Mesenchymal stem cell (in vitro differentiated cells and primary cell): Measurements from ENCODE around the gene RPA1.
"Not testable (repeated sequence)": the region's sequence is repeated elsewhere in the genome, so short reads cannot be mapped to it uniquely, and the experiment has no call there.

Experiments
- DNase-seq: peaks from one replicate; pipeline ENCODE4 v3.0.0-alpha.2; 2013
- H2AFZ ChIP-seq: one replicate; pipeline ENCODE4 v1.6.1; 2013; ENCODE audit warnings: low read depth, mild to moderate bottlenecking, control low read depth, inconsistent platforms, low read length, moderate library complexity
- H2AK5ac ChIP-seq: 2 replicates; pipeline ENCODE4 v1.6.1; 2013; ENCODE audit warnings: low read length, moderate library complexity, mild to moderate bottlenecking, inconsistent platforms; ENCODE audit not compliant: severe bottlenecking
- H2BK120ac ChIP-seq: one replicate; pipeline ENCODE4 v1.6.1; 2013; ENCODE audit warnings: low read depth, mild to moderate bottlenecking, inconsistent platforms, low read length, moderate library complexity
- H2BK12ac ChIP-seq, 2 experiments: one replicate each; pipeline ENCODE4 v1.6.1; 2013; ENCODE audit warnings: inconsistent platforms in 2 of 2, low read length in 2 of 2, mild to moderate bottlenecking in 2 of 2, moderate library complexity in 2 of 2, control low read depth in 1 of 2
- H2BK15ac ChIP-seq: one replicate; pipeline ENCODE4 v1.6.1; 2013; ENCODE audit warnings: mild to moderate bottlenecking, low read depth, inconsistent platforms; ENCODE audit not compliant: poor library complexity, severe bottlenecking
- H2BK5ac ChIP-seq: 2 replicates; pipeline ENCODE4 v1.6.1; 2013; ENCODE audit warnings: low read depth, mild to moderate bottlenecking, low read length, control low read depth, inconsistent platforms; ENCODE audit not compliant: poor library complexity, severe bottlenecking
- H3K14ac ChIP-seq, 2 experiments: one replicate each; pipeline ENCODE4 v1.6.1; 2013; ENCODE audit warnings: inconsistent platforms in 2 of 2, low read length in 2 of 2, control low read depth in 1 of 2, mild to moderate bottlenecking in 1 of 2, moderate library complexity in 1 of 2
- H3K18ac ChIP-seq, 2 experiments: one replicate each; pipeline ENCODE4 v1.6.1; 2013; ENCODE audit warnings: inconsistent platforms in 2 of 2, low read length in 2 of 2, control low read depth in 1 of 2, low read depth in 1 of 2, mild to moderate bottlenecking in 1 of 2
- H3K23ac ChIP-seq, 2 experiments: one replicate each; pipeline ENCODE4 v1.6.1; 2013; ENCODE audit warnings: inconsistent platforms in 2 of 2, low read length in 2 of 2, mild to moderate bottlenecking in 2 of 2, moderate library complexity in 2 of 2, control low read depth in 1 of 2
- H3K27ac ChIP-seq: 2 replicates; pipeline ENCODE4 v1.5.1; 2013; ENCODE audit warnings: mild to moderate bottlenecking, moderate library complexity, low read length, control low read depth, inconsistent platforms; ENCODE audit not compliant: poor library complexity, severe bottlenecking
- H3K27me3 ChIP-seq, 2 experiments: 2 replicates each; pipeline versions ENCODE4 v1.6.1 to v1.7.0; 2013; ENCODE audit warnings: low read length in 2 of 2, mild to moderate bottlenecking in 2 of 2, moderate library complexity in 2 of 2, control low read depth in 1 of 2, inconsistent platforms in 1 of 2; ENCODE audit not compliant: control insufficient read depth in 1 of 2, insufficient read depth in 1 of 2
- H3K36me3 ChIP-seq, 2 experiments: 2 replicates each; pipeline versions ENCODE4 v1.6.1 to v1.7.0; 2013; ENCODE audit warnings: low read length in 2 of 2, control low read depth in 1 of 2, inconsistent platforms in 1 of 2, low read depth in 1 of 2, mild to moderate bottlenecking in 1 of 2; ENCODE audit not compliant: insufficient read depth in 2 of 2, control insufficient read depth in 1 of 2
- H3K4ac ChIP-seq, 2 experiments: one replicate each; pipeline ENCODE4 v1.6.1; 2013; ENCODE audit warnings: inconsistent platforms in 2 of 2, low read length in 2 of 2, mild to moderate bottlenecking in 2 of 2, moderate library complexity in 2 of 2, control low read depth in 1 of 2, low read depth in 1 of 2
- H3K4me1 ChIP-seq: 2 replicates; pipeline ENCODE4 v1.6.1; 2013; ENCODE audit warnings: low read depth, low read length, control low read depth; ENCODE audit not compliant: control insufficient read depth, insufficient read depth
- H3K4me2 ChIP-seq: 2 replicates; pipeline ENCODE4 v1.6.1; 2013; ENCODE audit warnings: low read length, mild to moderate bottlenecking, inconsistent platforms; ENCODE audit not compliant: poor library complexity, severe bottlenecking
- H3K4me3 ChIP-seq, 2 experiments: 2 replicates each; pipeline versions ENCODE4 v1.5.1 to v1.7.0; 2013; ENCODE audit warnings: low read length in 2 of 2, mild to moderate bottlenecking in 2 of 2, control low read depth in 1 of 2, low read depth in 1 of 2; ENCODE audit not compliant: insufficient read depth in 1 of 2
- H3K79me1 ChIP-seq: replicated peaks from 2 replicates; pipeline ENCODE4 v1.6.1; 2013; ENCODE audit warnings: mild to moderate bottlenecking, control low read depth, low read length, inconsistent platforms; ENCODE audit not compliant: poor library complexity, severe bottlenecking
- H3K9ac ChIP-seq: 2 replicates; pipeline ENCODE4 v1.7.0; 2013; ENCODE audit warnings: mild to moderate bottlenecking, low read length, moderate library complexity
- H3K9me3 ChIP-seq: 2 replicates; pipeline ENCODE4 v1.7.0; 2013; ENCODE audit warnings: mild to moderate bottlenecking, low read length; ENCODE audit not compliant: control insufficient read depth
- H4K8ac ChIP-seq: one replicate; pipeline ENCODE4 v1.6.1; 2013; ENCODE audit warnings: inconsistent platforms, mild to moderate bottlenecking, low read length, moderate library complexity
- H4K91ac ChIP-seq: one replicate; pipeline ENCODE4 v1.6.1; 2013; ENCODE audit warnings: mild to moderate bottlenecking, low read length, inconsistent platforms
- WGBS: methylation state at CpG from one replicate; pipeline ENCODE4 v1.1.7; 2013; ENCODE audit warnings: mixed read lengths; 5-methylcytosine and 5-hydroxymethylcytosine counted together

The RPA1 gene

GRCh38 chr17:1888741-1889140 is 58.9 kb downstream of the RPA1 start:
- Histone ChIP-seq H3K79me1 (peaks cover 7% of the 10 kb centered on the region), H3K4ac (no peak overlapping the region), H4K8ac (no peak overlapping the region), H2BK15ac (no peak overlapping the region), H2BK12ac (no peak overlapping the region), H4K91ac (no peak overlapping the region), H3K23ac (no peak overlapping the region), H2BK120ac (no peak overlapping the region), H3K36me3 (peaks cover 46 to 87% of the 10 kb centered on the region in 2 experiments), H3K4me3 (no peak overlapping the region), H2AFZ (no peak overlapping the region), H3K4me2 (no peak overlapping the region), H3K27ac (no peak overlapping the region), H2AK5ac (no peak overlapping the region), H3K4me1 (no peaks in the 10 kb centered on the region), H2BK5ac (no peak overlapping the region), H3K18ac (no peak overlapping the region), H3K9me3 (peaks cover 4% of the 10 kb centered on the region), H3K14ac (no peak overlapping the region), H3K9ac (no peak overlapping the region), H3K27me3 (no peaks in the 10 kb centered on the region)
- DNase-seq, result no peak
- 94% methylated on average over 14 of the region's 14 CpGs for WGBS

- no peak overlapping the region for H3K4me3 ChIP-seq
- H2BK5ac ChIP-seq, result no peak overlapping the region
- DNase-seq, result no peak
- no peaks in the 10 kb centered on the region for H3K4me1 ChIP-seq
- no peak overlapping the region for H4K91ac ChIP-seq
- no peak overlapping the region for H3K4ac ChIP-seq
- no peak overlapping the region for H3K27ac ChIP-seq
- peaks cover 35 to 84% of the 10 kb centered on the region in 2 experiments for H3K36me3 ChIP-seq
- H2AFZ ChIP-seq, result no peak overlapping the region
- WGBS, result 93% methylated on average over 15 of the region's 15 CpGs
- H2BK120ac ChIP-seq, result no peak overlapping the region
- H4K8ac ChIP-seq, result no peak overlapping the region
- H2AK5ac ChIP-seq, result no peak overlapping the region
- H3K27me3 ChIP-seq, result no peaks in the 10 kb centered on the region
- H3K9me3 ChIP-seq, result peaks cover 2% of the 10 kb centered on the region
- no peak overlapping the region for H2BK12ac ChIP-seq
- H3K23ac ChIP-seq, result no peak overlapping the region
- H3K9ac ChIP-seq, result no peak overlapping the region
- peaks cover 2% of the 10 kb centered on the region for H3K79me1 ChIP-seq
- no peak overlapping the region for H2BK15ac ChIP-seq
- H3K18ac ChIP-seq, result no peak overlapping the region
- H3K4me2 ChIP-seq, result no peak overlapping the region
- H3K14ac ChIP-seq, result no peak overlapping the region
Measured at GRCh38 chr17:1890758-1891450, 61.1 kb downstream of the RPA1 start.

- H2AK5ac ChIP-seq, result no peak overlapping the region
- no peak overlapping the region for H4K8ac ChIP-seq
- no peak for DNase-seq
- no peaks in the 10 kb centered on the region for H3K4me1 ChIP-seq
- H3K23ac ChIP-seq, result no peak overlapping the region
- H3K18ac ChIP-seq, result no peak overlapping the region
- H3K4ac ChIP-seq, result no peak overlapping the region
- WGBS, result 98% methylated on average over 5 of the region's 7 CpGs
- no peak overlapping the region for H2AFZ ChIP-seq
- no peaks in the 10 kb centered on the region for H3K79me1 ChIP-seq
- no peak overlapping the region for H3K4me3 ChIP-seq
- no peak overlapping the region for H2BK15ac ChIP-seq
- no peak overlapping the region for H3K4me2 ChIP-seq
- no peak overlapping the region for H2BK5ac ChIP-seq
- no peaks in the 10 kb centered on the region for H3K9me3 ChIP-seq
- H4K91ac ChIP-seq, result no peak overlapping the region
- no peak overlapping the region for H3K9ac ChIP-seq
- H3K27ac ChIP-seq, result no peak overlapping the region
- H2BK120ac ChIP-seq, result no peak overlapping the region
- no peak overlapping the region for H3K14ac ChIP-seq
- no peak overlapping the region for H2BK12ac ChIP-seq
- H3K36me3 ChIP-seq, result peaks cover 36 to 85% of the 10 kb centered on the region in 2 experiments
- H3K27me3 ChIP-seq, result no peaks in the 10 kb centered on the region
Measured at GRCh38 chr17:1894753-1895339, 65.0 kb downstream of the RPA1 start.

GRCh38 chr17:1895479-1895878 is 65.7 kb downstream of the RPA1 start:
- H3K9ac ChIP-seq, DNase-seq, H3K4me1 ChIP-seq, H3K79me1 ChIP-seq, H4K91ac ChIP-seq, H3K14ac ChIP-seq, H3K9me3 ChIP-seq, H2BK12ac ChIP-seq, H2BK5ac ChIP-seq, H2AK5ac ChIP-seq, H3K27me3 ChIP-seq, H2AFZ ChIP-seq, H3K4ac ChIP-seq, H2BK120ac ChIP-seq, H3K4me3 ChIP-seq, H4K8ac ChIP-seq, H3K18ac ChIP-seq, H3K23ac ChIP-seq, H3K27ac ChIP-seq, H2BK15ac ChIP-seq, H3K4me2 ChIP-seq: not testable (repeated sequence)
- 95% methylated on average over 9 of the region's 11 CpGs for WGBS
- peaks cover 32 to 82% of the 10 kb centered on the region in 2 experiments for H3K36me3 ChIP-seq
